PC-9 (cell line): Measurements from ENCODE around the gene TSHZ2. TPM values are rescaled to one million over a fixed set of nuclear protein-coding genes. Genes with fewer than 3 reads are reported as not detected.

Source experiments
- BruUV-seq: library from RNA; stranded (reverse); fragments of 400-500 nt; replicated peaks from 2 replicates; lab custom pipeline; 2021; lab: Mats Ljungman, UMichigan
- CTCF ChIA-PET: fragments of 300-600 bp; sonication (Branson Sonifier 250); formaldehyde crosslinking; loops from one replicate; lab custom pipeline; 2022; ENCODE audit warnings: antibody characterized with exemption; lab: Charles Lee
- POLR2A ChIA-PET: fragments of 300-600 bp; sonication (Branson Sonifier 250); formaldehyde crosslinking; loops from one replicate; lab custom pipeline; 2022; ENCODE audit warnings: antibody characterized with exemption; ENCODE audit not compliant: unreplicated experiment; lab: Charles Lee
- DNase-seq, 2 experiments: peaks; one replicate each; pipeline versions ENCODE4 v3.0.0 to v3.0.0-alpha.2; 2015 to 2022; ENCODE audit warnings: mixed read lengths in 1 of 2
- H2AFZ ChIP-seq: fragments of 200-600 bp; sonication (generic); 2 replicates; pipeline ENCODE4 v1.8.1; 2017; ENCODE audit warnings: antibody characterized with exemption
- H3F3A ChIP-seq: fragments of 200-600 bp; sonication (generic); 2 replicates; pipeline ENCODE4 v1.8.1; 2017; ENCODE audit warnings: antibody characterized with exemption, mild to moderate bottlenecking, low read depth; ENCODE audit not compliant: insufficient read depth
- H3K27ac ChIP-seq: fragments of 200-600 bp; sonication (generic); 2 replicates; pipeline ENCODE4 v1.6.1; 2016; ENCODE audit warnings: mixed run types
- H3K27me3 ChIP-seq: fragments of 200-600 bp; sonication (generic); 2 replicates; pipeline ENCODE4 v1.6.1; 2016; ENCODE audit warnings: low read depth, mixed run types; ENCODE audit not compliant: insufficient read depth
- H3K36me3 ChIP-seq: fragments of 200-600 bp; sonication (generic); 2 replicates; pipeline ENCODE4 v1.6.1; 2016; ENCODE audit warnings: low read depth, mixed run types
- H3K4me1 ChIP-seq: fragments of 200-600 bp; sonication (generic); replicated peaks from 2 replicates; pipeline ENCODE4 v1.6.1; 2016; ENCODE audit warnings: mixed run types; ENCODE audit not compliant: insufficient read depth
- H3K4me2 ChIP-seq: fragments of 200-600 bp; sonication (generic); 2 replicates; pipeline ENCODE4 v1.6.1; 2017; ENCODE audit warnings: mixed run types
- H3K4me3 ChIP-seq: fragments of 200-600 bp; sonication (generic); 2 replicates; pipeline ENCODE4 v1.6.1; 2016; ENCODE audit warnings: mixed run types
- H3K79me2 ChIP-seq: fragments of 200-600 bp; sonication (generic); 2 replicates; pipeline ENCODE4 v1.6.1; 2017; ENCODE audit warnings: low read depth, mixed run types
- H3K9me2 ChIP-seq: fragments of 200-600 bp; sonication (generic); 2 replicates; pipeline ENCODE4 v1.8.1; 2017; ENCODE audit warnings: mild to moderate bottlenecking; ENCODE audit not compliant: insufficient read depth
- H3K9me3 ChIP-seq: fragments of 200-600 bp; sonication (generic); 2 replicates; pipeline ENCODE4 v1.8.1; 2016; ENCODE audit warnings: low read depth; ENCODE audit not compliant: insufficient read depth
- H4K20me1 ChIP-seq: fragments of 200-600 bp; sonication (generic); 2 replicates; pipeline ENCODE4 v1.8.1; 2017; ENCODE audit not compliant: insufficient read depth
- CTCF ChIP-seq: fragments of 200-600 bp; sonication (generic); conservative IDR thresholded peaks from 2 replicates; pipeline ENCODE4 v1.6.1; 2017; ENCODE audit warnings: mixed run types, antibody characterized with exemption, mild to moderate bottlenecking, moderate library complexity
- EZH2 ChIP-seq: fragments of 200-600 bp; sonication (generic); IDR thresholded peaks from 2 replicates; pipeline ENCODE4 v1.8.0; 2017; ENCODE audit warnings: antibody characterized with exemption, low read depth
- intact Hi-C: fragments of 100-400 bp; cut with micrococcal nuclease; formaldehyde crosslinking; loops from one replicate; pipeline ENCODE4 v1.10.0; 2022; ENCODE audit not compliant: unreplicated experiment
- total RNA-seq: library from RNA; stranded (reverse); gene quantifications from 2 replicates; pipeline ENCODE4 v1.2.3, GENCODE V29; 2021

TSHZ2 gene
- total RNA-seq, 1 experiment from 2014 or later, result not detected

- POLR2A ChIA-PET, result no interaction called here
These were observed 209.8 kb downstream of the TSHZ2 start for GRCh38 chr20:53181866-53182376.

GRCh38 chr20:53183181-53183580 is 211.0 kb downstream of the TSHZ2 start:
- H3K27me3 ChIP-seq, result peaks cover 94% of the 10 kb centered on the region
- POLR2A ChIA-PET, result no interaction called here
- no peaks in the 10 kb centered on the region for H3K79me2 ChIP-seq
- H3K4me1 ChIP-seq, result no peaks in the 10 kb centered on the region
- no peak overlapping the region for H3K4me3 ChIP-seq
- H3K9me2 ChIP-seq, result no peaks in the 10 kb centered on the region
- no peak for DNase-seq
- no peaks in the 10 kb centered on the region for H4K20me1 ChIP-seq
- CTCF ChIA-PET, result no interaction called here
- no peak overlapping the region for H3K4me2 ChIP-seq
- no peaks in the 10 kb centered on the region for H3K9me3 ChIP-seq
- H2AFZ ChIP-seq, result no peak overlapping the region
- no peaks in the 10 kb centered on the region for H3K36me3 ChIP-seq
- TF ChIP-seq EZH2, result no peak
- TF ChIP-seq CTCF, result no peak
- no peak overlapping the region for H3K27ac ChIP-seq
- no TSS peak for BruUV-seq
- intact Hi-C loops, result no loop called here
- H3F3A ChIP-seq, result no peaks in the 10 kb centered on the region

More at GRCh38 chr20:53181866-53182376, 209.8 kb downstream of the TSHZ2 start:
- H3K36me3 ChIP-seq, result no peaks in the 10 kb centered on the region
- H3K4me1 ChIP-seq, result no peaks in the 10 kb centered on the region
- H3K27ac ChIP-seq, result no peak overlapping the region
- H3F3A ChIP-seq, result no peaks in the 10 kb centered on the region
- H3K79me2 ChIP-seq, result no peaks in the 10 kb centered on the region
- H3K27me3 ChIP-seq, result peaks cover 92% of the 10 kb centered on the region
- H3K4me2 ChIP-seq, result no peak overlapping the region
- H4K20me1 ChIP-seq, result no peaks in the 10 kb centered on the region
- CTCF ChIA-PET, result no interaction called here
- no peak for TF ChIP-seq EZH2
- no peak for TF ChIP-seq CTCF
- no peak for DNase-seq
- intact Hi-C loops, result no loop called here
- H3K9me2 ChIP-seq, result no peaks in the 10 kb centered on the region
- no TSS peak for BruUV-seq
- H3K4me3 ChIP-seq, result no peak overlapping the region
- H2AFZ ChIP-seq, result no peak overlapping the region
- no peaks in the 10 kb centered on the region for H3K9me3 ChIP-seq

GRCh38 chr20:53186635-53187034 is 214.5 kb downstream of the TSHZ2 start:
- H3K4me3 ChIP-seq, result no peak overlapping the region
- CTCF ChIA-PET, result no interaction called here

More at GRCh38 chr20:53186635-53187034, 214.5 kb downstream of the TSHZ2 start:
- no peak overlapping the region for H3K27ac ChIP-seq
- no peaks in the 10 kb centered on the region for H3K9me2 ChIP-seq
- no peak overlapping the region for H2AFZ ChIP-seq
- H3K4me2 ChIP-seq, result no peak overlapping the region
- no TSS peak for BruUV-seq
- no peaks in the 10 kb centered on the region for H3K79me2 ChIP-seq
- POLR2A ChIA-PET, result no interaction called here
- H3K27me3 ChIP-seq, result peaks cover 72% of the 10 kb centered on the region
- no peak for DNase-seq
- no peaks in the 10 kb centered on the region for H3K4me1 ChIP-seq
- intact Hi-C loops, result no loop called here
- no peaks in the 10 kb centered on the region for H4K20me1 ChIP-seq
- H3K9me3 ChIP-seq, result no peaks in the 10 kb centered on the region
- no peaks in the 10 kb centered on the region for H3F3A ChIP-seq
- TF ChIP-seq CTCF, result no peak
- TF ChIP-seq EZH2, result no peak
- H3K36me3 ChIP-seq, result no peaks in the 10 kb centered on the region
